SK-N-SH (cell line): ENCODE data around the gene CD248. TPM values are rescaled to one million over a fixed set of nuclear protein-coding genes. Genes with fewer than 3 reads are reported as not detected.

ENCODE experiments used
- CTCF ChIA-PET: fragments of 300-600, 350-600 bp; formaldehyde crosslinking; extraction: SDS; loops from one replicate; lab custom pipeline; 2021; lab: Yijun Ruan, JAX
- POLR2A ChIA-PET: fragments of 350-600 bp; sonication (Branson Sonifier 250); formaldehyde crosslinking; extraction: SDS; loops from one replicate; lab custom pipeline; 2020; ENCODE audit warnings: antibody characterized with exemption, inconsistent platforms; lab: Yijun Ruan, JAX
- DNase-seq: peaks from one replicate; pipeline ENCODE4 v3.0.0; 2012
- H2AFZ ChIP-seq: fragments of 200-600 bp; sonication (generic); 2 replicates; pipeline ENCODE4 v1.8.1; 2016; ENCODE audit warnings: antibody characterized with exemption, mild to moderate bottlenecking, low read depth
- H3F3A ChIP-seq: fragments of 200-600 bp; sonication (generic); replicated peaks from 2 replicates; pipeline ENCODE3; 2016; ENCODE audit warnings: antibody characterized with exemption, mild to moderate bottlenecking; ENCODE audit not compliant: insufficient read depth
- H3K27ac ChIP-seq, 2 experiments: fragments of 200-500 bp in 1 of 2; fragments of 200-600 bp in 1 of 2; sonication (Bioruptor generic) in 1 of 2; sonication (generic), shearing (Covaris generic) in 1 of 2; 2 replicates each; pipeline versions ENCODE4 v1.5.1 to v1.6.1; 2014 to 2016; ENCODE audit warnings: low read depth in 2 of 2, inconsistent platforms in 1 of 2, low read length in 1 of 2, mild to moderate bottlenecking in 1 of 2, mixed read lengths in 1 of 2
- H3K27me3 ChIP-seq: fragments of 200-600 bp; sonication (generic), shearing (Covaris generic); 2 replicates; pipeline ENCODE4 v1.6.1; 2016; ENCODE audit warnings: mixed run types; ENCODE audit not compliant: insufficient read depth
- H3K36me3 ChIP-seq, 2 experiments: fragments of 200-500 bp in 1 of 2; fragments of 200-600 bp in 1 of 2; sonication (Bioruptor generic) in 1 of 2; sonication (generic) in 1 of 2; replicated peaks in 1 of 2; 2 replicates each; pipeline versions ENCODE3 to v1.5.1; 2014 to 2016; ENCODE audit warnings: low read length in 1 of 2, mild to moderate bottlenecking in 1 of 2; ENCODE audit not compliant: insufficient read depth in 2 of 2, control insufficient read depth in 1 of 2
- H3K4me1 ChIP-seq, 2 experiments: fragments of 200-500 bp in 1 of 2; fragments of 200-600 bp in 1 of 2; sonication (Bioruptor generic) in 1 of 2; sonication (generic), shearing (Covaris generic) in 1 of 2; 2 replicates each; pipeline versions ENCODE4 v1.5.1 to v1.6.1; 2014 to 2016; ENCODE audit warnings: low read depth in 1 of 2, low read length in 1 of 2, mixed run types in 1 of 2; ENCODE audit not compliant: insufficient read depth in 2 of 2, control insufficient read depth in 1 of 2
- H3K4me2 ChIP-seq: fragments of 200-600 bp; sonication (generic), shearing (Covaris generic); 2 replicates; pipeline ENCODE4 v1.6.1; 2017; ENCODE audit warnings: mixed run types
- H3K4me3 ChIP-seq, 2 experiments: fragments of 200-500 bp in 1 of 2; fragments of 200-600 bp in 1 of 2; sonication (Bioruptor generic) in 1 of 2; sonication (generic), shearing (Covaris generic) in 1 of 2; 2 replicates each; pipeline versions ENCODE4 v1.5.1 to v1.8.1; 2014 to 2016; ENCODE audit warnings: low read depth in 2 of 2, inconsistent platforms in 1 of 2, low read length in 1 of 2, mild to moderate bottlenecking in 1 of 2, mixed read lengths in 1 of 2, moderate library complexity in 1 of 2
- H3K79me2 ChIP-seq: fragments of 200-600 bp; sonication (generic); 2 replicates; pipeline ENCODE4 v1.8.1; 2017; ENCODE audit warnings: mild to moderate bottlenecking; ENCODE audit not compliant: insufficient read depth
- H3K9ac ChIP-seq: fragments of 200-600 bp; sonication (generic); 2 replicates; pipeline ENCODE4 v1.6.1; 2017; ENCODE audit warnings: mixed run types
- H3K9me2 ChIP-seq: fragments of 200-600 bp; sonication (generic); 2 replicates; pipeline ENCODE4 v1.6.1; 2017; ENCODE audit warnings: mixed run types
- H3K9me3 ChIP-seq: fragments of 200-600 bp; sonication (generic); 2 replicates; pipeline ENCODE4 v1.6.1; 2017; ENCODE audit warnings: mixed run types, mild to moderate bottlenecking, moderate library complexity
- H4K20me1 ChIP-seq: fragments of 200-600 bp; sonication (generic); 2 replicates; pipeline ENCODE4 v1.6.1; 2017; ENCODE audit warnings: mild to moderate bottlenecking, mixed run types; ENCODE audit not compliant: insufficient read depth
- CHD2 ChIP-seq: fragments of 150-350 bp; IDR thresholded peaks from 2 replicates; pipeline ENCODE4 v1.6.1; 2018; ENCODE audit warnings: low read length; ENCODE audit not compliant: partially characterized antibody
- CTCF ChIP-seq: fragments of 200-600 bp; sonication (generic); IDR thresholded peaks from 2 replicates; pipeline ENCODE4 v1.6.1; 2017; ENCODE audit warnings: antibody characterized with exemption, mild to moderate bottlenecking, moderate library complexity
- IRF3 ChIP-seq: fragments of 150-350 bp; IDR thresholded peaks from 2 replicates; pipeline ENCODE4 v1.6.1; 2016; ENCODE audit warnings: mild to moderate bottlenecking, low read depth, low read length
- MXI1 ChIP-seq: IDR thresholded peaks from 2 replicates; pipeline ENCODE4 v1.6.1; 2012; ENCODE audit warnings: mild to moderate bottlenecking, low read depth, low read length, improper control_type of control experiment
- NFIC ChIP-seq: IDR thresholded peaks from 2 replicates; pipeline ENCODE4 v1.4.0; 2012; ENCODE audit warnings: borderline replicate concordance
- PBX3 ChIP-seq: IDR thresholded peaks from 2 replicates; pipeline ENCODE4; 2012
- RAD21 ChIP-seq: IDR thresholded peaks from 2 replicates; pipeline ENCODE4 v1.6.1; 2012; ENCODE audit warnings: mild to moderate bottlenecking, low read length
- REST ChIP-seq: IDR thresholded peaks from 2 replicates; pipeline ENCODE4 v1.6.1; 2012; ENCODE audit warnings: mild to moderate bottlenecking, low read depth, low read length, moderate library complexity
- SIN3A ChIP-seq: IDR thresholded peaks from 2 replicates; pipeline ENCODE4 v1.6.1; 2012; ENCODE audit warnings: low read depth, mild to moderate bottlenecking, low read length, moderate library complexity, borderline replicate concordance
- SMC3 ChIP-seq: IDR thresholded peaks from 2 replicates; pipeline ENCODE4 v1.6.1; 2012; ENCODE audit warnings: low read depth, low read length, improper control_type of control experiment
- WGBS: methylation state at CpG from one replicate; pipeline ENCODE4 v1.1.6; 2017; ENCODE audit warnings: low lambda C conversion rate; 5-methylcytosine and 5-hydroxymethylcytosine counted together
- polyA plus RNA-seq, 3 experiments: library from polyadenylated mRNA; depleted of rRNA; stranded (reverse); fragments of >200 nt; gene quantifications; 2 replicates each; pipeline ENCODE4 v1.2.3, GENCODE V29; 2012
- TF ChIP-seq, protein P1 (sequence below): IDR thresholded peaks from 2 replicates; pipeline ENCODE4 v1.4.0; 2012; ENCODE audit warnings: low read depth, borderline replicate concordance

CD248 gene
- polyA plus RNA-seq, 1 of the 3 experiments (the other 2 are of a cell fraction): 7.7 TPM

DNA sequence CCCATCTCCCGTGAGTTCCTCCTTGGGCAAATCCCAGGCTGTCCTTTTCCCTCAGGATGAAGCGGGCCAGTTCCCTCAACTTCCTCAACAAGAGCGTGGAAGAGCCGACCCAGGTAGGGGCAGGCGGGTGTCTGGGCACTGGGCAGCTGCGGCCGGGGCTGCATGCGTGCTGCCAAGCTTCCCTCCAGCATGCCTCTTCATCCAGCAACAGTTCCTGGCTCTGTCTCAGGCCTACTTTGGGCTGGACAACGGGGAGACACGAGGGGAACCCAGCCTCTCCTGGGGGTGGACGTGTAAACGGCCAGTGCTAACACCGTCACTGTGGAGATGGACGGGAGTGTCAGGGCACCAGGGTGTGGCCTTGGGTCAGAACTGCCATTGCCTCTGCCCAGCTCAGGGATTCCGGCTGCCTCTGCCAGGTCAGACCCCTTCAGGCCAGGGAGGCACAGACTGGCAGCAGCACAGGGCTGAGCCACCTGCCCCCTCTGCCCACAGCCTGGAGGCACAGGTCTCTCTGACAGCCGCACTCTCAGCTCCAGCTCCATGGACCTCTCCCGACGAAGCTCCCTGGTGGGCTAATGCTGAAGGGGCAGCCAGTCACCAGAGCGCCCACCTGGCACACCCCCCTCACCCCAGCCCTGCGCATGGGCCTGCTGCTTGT, 50.3 kb downstream of the CD248 start:
- Histone ChIP-seq H3K4me3 (peak overlapping the region; percentile 72 to 89), H3K27ac (peak overlapping the region; percentile 75 to 84), H3K9me3 (no peaks in the 10 kb centered on the region), H2AFZ (no peak overlapping the region), H4K20me1 (no peaks in the 10 kb centered on the region; the same call in 1 of the 2 replicates), H3K36me3 (peaks cover 10 to 44% of the 10 kb centered on the region in 2 experiments), H3K4me1 (peaks cover 11 to 14% of the 10 kb centered on the region in 2 experiments; a peak in 2 of 4 replicates), H3K4me2 (peak overlapping the region; percentile 96), H3F3A (peaks cover 16% of the 10 kb centered on the region), H3K9ac (peak overlapping the region; percentile 8; the same call in 1 of the 2 replicates), H3K9me2 (no peaks in the 10 kb centered on the region), H3K79me2 (peaks cover 29% of the 10 kb centered on the region), H3K27me3 (no peaks in the 10 kb centered on the region)
- no peak for DNase-seq
- no peak for TF ChIP-seq CTCF
- TF ChIP-seq, protein P1, sequence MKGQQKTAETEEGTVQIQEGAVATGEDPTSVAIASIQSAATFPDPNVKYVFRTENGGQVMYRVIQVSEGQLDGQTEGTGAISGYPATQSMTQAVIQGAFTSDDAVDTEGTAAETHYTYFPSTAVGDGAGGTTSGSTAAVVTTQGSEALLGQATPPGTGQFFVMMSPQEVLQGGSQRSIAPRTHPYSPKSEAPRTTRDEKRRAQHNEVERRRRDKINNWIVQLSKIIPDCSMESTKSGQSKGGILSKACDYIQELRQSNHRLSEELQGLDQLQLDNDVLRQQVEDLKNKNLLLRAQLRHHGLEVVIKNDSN: no peak
- no peak for TF ChIP-seq NFIC
- TF ChIP-seq SIN3A: no peak
- TF ChIP-seq PBX3: no peak
- TF ChIP-seq IRF3: no peak
- TF ChIP-seq REST: no peak
- no peak for TF ChIP-seq RAD21
- TF ChIP-seq MXI1: no peak
- no peak for TF ChIP-seq SMC3
- TF ChIP-seq CHD2: no peak
- ChIA-PET CTCF (interaction anchor here (1.0 to 9.4 kb wide), 8 partner anchors 13 to 68 kb away, joined by 3 to 111 read pairs (median 4); partner anchors contain the start of genes CNIH2 and YIF1A), POLR2A (interaction anchor here (0.6 to 2.3 kb wide), 4 partner anchors 11 to 877 kb away, joined by 3 to 6 read pairs (median 3); partner anchors contain the start of gene RIN1)
- WGBS: 85% methylated on average over 14 of the region's 20 CpGs
